H9 (cell line): ENCODE results near the gene TNIP1. TPM values are rescaled to one million over a fixed set of nuclear protein-coding genes. Genes with fewer than 3 reads are reported as not detected.
A peak's percentile ranks its signal among the peaks of the same experiment; 100 is the strongest.

Experiments
- DNase-seq: peaks from one replicate; pipeline ENCODE4 v3.0.0-alpha.2; 2017
- H2AFZ ChIP-seq: one replicate; pipeline ENCODE4 v1.6.1; 2013; ENCODE audit warnings: mild to moderate bottlenecking, low read length, control low read depth, moderate library complexity
- H2AK5ac ChIP-seq: 2 replicates; pipeline ENCODE4 v1.6.1; 2013; ENCODE audit warnings: low read length, control low read depth, mixed read lengths; ENCODE audit not compliant: insufficient read length
- H2BK120ac ChIP-seq: one replicate; pipeline ENCODE4 v1.6.1; 2013; ENCODE audit warnings: low read depth, mild to moderate bottlenecking, low read length, control low read depth, inconsistent platforms; ENCODE audit not compliant: poor library complexity, severe bottlenecking
- H2BK12ac ChIP-seq: 2 replicates; pipeline ENCODE4 v1.6.1; 2013; ENCODE audit warnings: low read length, control low read depth, mixed read lengths, low read depth; ENCODE audit not compliant: insufficient read length
- H2BK15ac ChIP-seq: 2 replicates; pipeline ENCODE4 v1.6.1; 2013; ENCODE audit warnings: low read depth, low read length, control low read depth
- H2BK20ac ChIP-seq: one replicate; pipeline ENCODE4 v1.6.1; 2013; ENCODE audit warnings: low read depth, mild to moderate bottlenecking, low read length, control low read depth, inconsistent platforms; ENCODE audit not compliant: poor library complexity, severe bottlenecking
- H2BK5ac ChIP-seq: 2 replicates; pipeline ENCODE4 v1.6.1; 2013; ENCODE audit warnings: low read length, control low read depth, mixed read lengths; ENCODE audit not compliant: insufficient read length
- H3K14ac ChIP-seq: 2 replicates; pipeline ENCODE4 v1.6.1; 2013; ENCODE audit warnings: low read length, control low read depth; ENCODE audit not compliant: insufficient read depth
- H3K18ac ChIP-seq: 2 replicates; pipeline ENCODE4 v1.6.1; 2013; ENCODE audit warnings: low read depth, mild to moderate bottlenecking, mixed read lengths, low read length, control low read depth; ENCODE audit not compliant: insufficient read length
- H3K23ac ChIP-seq: 2 replicates; pipeline ENCODE4 v1.6.1; 2013; ENCODE audit warnings: low read length, control low read depth, mixed read lengths, low read depth; ENCODE audit not compliant: insufficient read length
- H3K23me2 ChIP-seq: 2 replicates; pipeline ENCODE4 v1.6.1; 2013; ENCODE audit warnings: low read depth, mild to moderate bottlenecking, mixed read lengths, low read length, control low read depth; ENCODE audit not compliant: insufficient read length, poor library complexity, severe bottlenecking
- H3K27ac ChIP-seq: 2 replicates; pipeline ENCODE4 v1.5.1; 2013; ENCODE audit warnings: low read length, control low read depth, mixed read lengths, low read depth; ENCODE audit not compliant: insufficient read length
- H3K27me3 ChIP-seq: 2 replicates; pipeline ENCODE4 v1.6.1; 2013; ENCODE audit warnings: low read length, control low read depth, inconsistent platforms; ENCODE audit not compliant: insufficient read depth
- H3K4ac ChIP-seq: 2 replicates; pipeline ENCODE4 v1.6.1; 2013; ENCODE audit warnings: low read depth, mild to moderate bottlenecking, control low read depth, inconsistent platforms, low read length, moderate library complexity
- H3K4me1 ChIP-seq: 2 replicates; pipeline ENCODE4 v1.6.1; 2013; ENCODE audit warnings: low read length, control low read depth, inconsistent platforms; ENCODE audit not compliant: insufficient read depth
- H3K4me2 ChIP-seq: 2 replicates; pipeline ENCODE4 v1.6.1; 2013; ENCODE audit warnings: low read length, control low read depth, mixed read lengths; ENCODE audit not compliant: insufficient read length, insufficient read depth
- H3K56ac ChIP-seq: 2 replicates; pipeline ENCODE4 v1.6.1; 2013; ENCODE audit warnings: low read depth, mild to moderate bottlenecking, mixed read lengths, low read length, control low read depth; ENCODE audit not compliant: insufficient read length
- H3K79me1 ChIP-seq: 2 replicates; pipeline ENCODE4 v1.6.1; 2013; ENCODE audit warnings: low read depth, mild to moderate bottlenecking, moderate library complexity, low read length, control low read depth, inconsistent platforms; ENCODE audit not compliant: insufficient read depth, poor library complexity, severe bottlenecking
- H3K79me2 ChIP-seq: 2 replicates; pipeline ENCODE4 v1.6.1; 2013; ENCODE audit warnings: low read length, control low read depth, inconsistent platforms; ENCODE audit not compliant: insufficient read depth
- H3K9ac ChIP-seq: 2 replicates; pipeline ENCODE4 v1.6.1; 2013; ENCODE audit warnings: low read length, control low read depth, mixed read lengths; ENCODE audit not compliant: insufficient read length; ENCODE audit errors: extremely low read depth
- H3K9me3 ChIP-seq: one replicate; pipeline ENCODE4 v1.6.1; 2013; ENCODE audit warnings: low read depth, low read length, inconsistent platforms; ENCODE audit not compliant: control insufficient read depth
- H3T11ph ChIP-seq: one replicate; pipeline ENCODE4 v1.6.1; 2013; ENCODE audit warnings: mild to moderate bottlenecking, low read length, control low read depth, inconsistent platforms
- H4K20me1 ChIP-seq: one replicate; pipeline ENCODE4 v1.6.1; 2013; ENCODE audit not compliant: control insufficient read depth, insufficient read length, insufficient read depth
- H4K5ac ChIP-seq: 2 replicates; pipeline ENCODE4 v1.6.1; 2013; ENCODE audit warnings: low read depth, mild to moderate bottlenecking, mixed read lengths, low read length, control low read depth; ENCODE audit not compliant: insufficient read length
- H4K8ac ChIP-seq: replicated peaks from 2 replicates; pipeline ENCODE4 v1.6.1; 2013; ENCODE audit warnings: low read length, control low read depth, mixed read lengths, low read depth; ENCODE audit not compliant: insufficient read length
- H4K91ac ChIP-seq: 2 replicates; pipeline ENCODE4 v1.6.1; 2013; ENCODE audit warnings: low read depth, mild to moderate bottlenecking, moderate library complexity, mixed read lengths, low read length, control low read depth; ENCODE audit not compliant: insufficient read length
- H3K27ac Mint-ChIP-seq, 3 experiments: 2 replicates in 2 of 3; 3 replicates in 1 of 3; pipeline ENCODE4 v1.8.0; 2020 to 2021; ENCODE audit warnings: mixed read lengths in 3 of 3, mild to moderate bottlenecking in 1 of 3, moderate library complexity in 1 of 3
- H3K27me3 Mint-ChIP-seq: 2 replicates; pipeline ENCODE4 v1.8.0; 2021; ENCODE audit warnings: low read depth, mild to moderate bottlenecking, moderate library complexity, mixed read lengths
- H3K36me3 Mint-ChIP-seq, 3 experiments: 2 replicates in 2 of 3; 3 replicates in 1 of 3; pipeline ENCODE4 v1.8.0; 2020 to 2021; ENCODE audit warnings: low read depth in 3 of 3, mixed read lengths in 3 of 3; ENCODE audit not compliant: insufficient read depth in 1 of 3
- H3K4me1 Mint-ChIP-seq, 2 experiments: 2 replicates each; pipeline ENCODE4 v1.8.0; 2020; ENCODE audit warnings: mixed read lengths in 2 of 2
- H3K4me3 Mint-ChIP-seq, 2 experiments: 2 replicates in 1 of 2; 3 replicates in 1 of 2; pipeline ENCODE4 v1.8.0; 2020 to 2021; ENCODE audit warnings: mild to moderate bottlenecking in 2 of 2, mixed read lengths in 2 of 2, moderate library complexity in 1 of 2
- H3K9me3 Mint-ChIP-seq, 2 experiments: 2 replicates in 1 of 2; 3 replicates in 1 of 2; pipeline ENCODE4 v1.8.0; 2020; ENCODE audit warnings: mild to moderate bottlenecking in 2 of 2, mixed read lengths in 2 of 2, moderate library complexity in 1 of 2
- CTCF ChIP-seq: fragments of 200-600 bp; sonication (generic); conservative IDR thresholded peaks from 3 replicates; pipeline ENCODE4 v1.8.0; 2021; ENCODE audit warnings: antibody characterized with exemption, mild to moderate bottlenecking
- WGBS: extraction: QIAGEN DNeasy Blood & Tissue Kit; methylation state at CpG from one replicate; pipeline ENCODE4 v1.1.7; 2013; ENCODE audit warnings: missing lambda C conversion rate, low lambda C conversion rate, mixed read lengths; ENCODE audit not compliant: insufficient read length; ENCODE audit errors: extremely low coverage; 5-methylcytosine and 5-hydroxymethylcytosine counted together
- total RNA-seq: library from RNA; stranded (reverse); gene quantifications from 2 replicates; pipeline ENCODE4 v1.2.1, GENCODE V29; 2021

The TNIP1 gene
- total RNA-seq, 1 experiment from 2014 or later, result 40.8 TPM

DNA sequence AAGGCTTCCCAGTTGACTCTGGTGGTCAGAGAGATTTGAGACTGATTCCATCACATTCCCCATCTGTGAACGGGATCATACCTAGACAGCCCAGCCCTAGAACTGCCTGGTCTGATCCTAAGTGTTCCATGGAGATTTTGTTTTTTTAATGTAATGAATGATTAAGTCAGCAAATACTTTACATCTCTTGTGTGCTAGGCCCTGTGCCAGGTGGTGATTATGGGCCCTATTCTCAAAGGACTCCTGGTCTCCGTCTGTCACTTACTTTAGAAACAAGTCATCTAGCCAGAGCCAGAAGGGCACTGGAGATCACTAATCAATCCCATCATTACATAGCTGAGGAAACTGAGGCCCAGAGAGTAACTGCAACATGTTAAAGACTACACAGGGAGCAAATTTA is 61.5 kb downstream of the TNIP1 start:
- Histone ChIP-seq H2BK120ac (no peak overlapping the region), H3K14ac (no peak overlapping the region), H2BK20ac (no peak overlapping the region), H3K79me2 (no peaks in the 10 kb centered on the region), H2BK5ac (no peak overlapping the region), H3K23ac (no peak overlapping the region), H3K23me2 (no peaks in the 10 kb centered on the region), H2AFZ (no peak overlapping the region), H3K9ac (no peak overlapping the region), H3K9me3 (no peaks in the 10 kb centered on the region), H3K79me1 (no peaks in the 10 kb centered on the region), H3K27me3 (no peaks in the 10 kb centered on the region; the same call in 1 of the 2 replicates), H2AK5ac (no peak overlapping the region), H3K27ac (no peak overlapping the region), H3K4me1 (no peaks in the 10 kb centered on the region), H3K18ac (no peak overlapping the region), H4K8ac (no peak overlapping the region), H3K4me2 (no peak overlapping the region), H2BK12ac (no peak overlapping the region), H3K4ac (no peak overlapping the region), H4K91ac (no peak overlapping the region), H4K20me1 (no peaks in the 10 kb centered on the region), H2BK15ac (no peak overlapping the region), H3K56ac (no peak overlapping the region), H4K5ac (no peak overlapping the region), H3T11ph (no peak overlapping the region)
- no peak overlapping the region for H3K27ac Mint-ChIP-seq
- H3K27me3 Mint-ChIP-seq, result peaks cover 59% of the 10 kb centered on the region
- no CpG with 5 or more reads among the region's 2 CpGs for WGBS
- no peak for TF ChIP-seq CTCF
- peaks cover 5 to 7% of the 10 kb centered on the region in 2 experiments; a peak in 3 of 4 replicates for H3K4me1 Mint-ChIP-seq
- DNase-seq, result no peak
- no peaks in the 10 kb centered on the region for H3K9me3 Mint-ChIP-seq
- H3K4me3 Mint-ChIP-seq, result 0 out of 5 replicates have a peak overlapping the region, but pooled peaks of 1 of the 2 experiments have one; percentile 31
- no peaks in the 10 kb centered on the region for H3K36me3 Mint-ChIP-seq
